Panc1 (cell line): Measurements from ENCODE around the gene EPB41L4B.

ENCODE experiments used
- CTCF ChIP-seq: fragments of 450-650 bp; IDR thresholded peaks from 2 replicates; pipeline ENCODE4 v1.5.1; 2017; ENCODE audit warnings: mild to moderate bottlenecking
- POLR2AphosphoS5 ChIP-seq: IDR thresholded peaks from 2 replicates; pipeline ENCODE4 v1.6.1; 2012; ENCODE audit warnings: mild to moderate bottlenecking, low read depth, low read length, moderate library complexity
- REST ChIP-seq, 2 experiments: IDR thresholded peaks; 2 replicates each; pipeline ENCODE4 v1.6.1; 2011 to 2012; ENCODE audit warnings: low read depth in 2 of 2, control low read depth in 1 of 2, low read length in 1 of 2, mild to moderate bottlenecking in 1 of 2, moderate library complexity in 1 of 2; ENCODE audit not compliant: insufficient read depth in 1 of 2
- SIN3A ChIP-seq: IDR thresholded peaks from 2 replicates; pipeline ENCODE4 v1.6.1; 2012; ENCODE audit warnings: low read depth, mild to moderate bottlenecking, low read length, moderate library complexity, borderline replicate concordance; ENCODE audit not compliant: insufficient read depth
- TCF7L2 ChIP-seq: IDR thresholded peaks from 2 replicates; pipeline ENCODE4 v1.6.1; 2011; ENCODE audit warnings: mild to moderate bottlenecking, low read depth, low read length, inconsistent platforms

GRCh38 chr9:109320331-109320741 is 523 bp downstream of the EPB41L4B start:
- no peak for TF ChIP-seq POLR2AphosphoS5
- no peak for TF ChIP-seq SIN3A
- TF ChIP-seq CTCF: no peak
- TF ChIP-seq TCF7L2: no peak
- TF ChIP-seq REST (IDR thresholded peaks at IDR 0.05; ENCODE audit: insufficient read depth in 1 of 2, low read depth in 2 of 2, low read length in 1 of 2): no peak
